Activated CD4-positive, alpha-beta memory T cell treated with anti-CD3 and anti-CD28 coated beads for 36 hours (primary cell): ENCODE data around the gene IQGAP3. TPM values are rescaled to one million over a fixed set of nuclear protein-coding genes. Genes with fewer than 3 reads are reported as not detected.
"Not testable (repeated sequence)": the region's sequence is repeated elsewhere in the genome, so short reads cannot be mapped to it uniquely, and the experiment has no call there.

ENCODE experiments used
- CTCF ChIA-PET: fragments of 350-600 bp; sonication (Branson Sonifier 250); formaldehyde crosslinking; loops from one replicate; lab custom pipeline; 2021; ENCODE audit warnings: antibody characterized with exemption, inconsistent platforms; lab: Charles Lee
- POLR2A ChIA-PET: fragments of 350-600 bp; sonication (Branson Sonifier 250); formaldehyde crosslinking; loops from one replicate; lab custom pipeline; 2021; ENCODE audit warnings: antibody characterized with exemption; lab: Charles Lee
- DNase-seq: peaks from one replicate; pipeline ENCODE4 v3.0.0-alpha.2; 2020
- H3K27ac Mint-ChIP-seq: one replicate; pipeline ENCODE4 v1.8.0; 2021; ENCODE audit warnings: mixed read lengths
- H3K27me3 Mint-ChIP-seq: one replicate; pipeline ENCODE4 v1.8.0; 2021; ENCODE audit warnings: mixed read lengths
- H3K36me3 Mint-ChIP-seq: one replicate; pipeline ENCODE4 v1.8.0; 2021; ENCODE audit warnings: mixed read lengths
- H3K4me1 Mint-ChIP-seq: one replicate; pipeline ENCODE4 v1.8.0; 2021; ENCODE audit warnings: low read depth, mixed read lengths
- H3K4me3 Mint-ChIP-seq: one replicate; pipeline ENCODE4 v1.8.0; 2021; ENCODE audit warnings: mild to moderate bottlenecking, mixed read lengths
- H3K9me3 Mint-ChIP-seq: one replicate; pipeline ENCODE4 v1.8.0; 2021; ENCODE audit warnings: mixed read lengths
- intact Hi-C: fragments of 100-400 bp; cut with micrococcal nuclease; formaldehyde crosslinking; loops from one replicate; pipeline ENCODE4 v1.15.1; 2023
- total RNA-seq, 2 experiments: library from RNA; stranded (reverse); gene quantifications; one replicate each; pipeline ENCODE4 v1.2.3, GENCODE V29; 2021

Gene IQGAP3
- total RNA-seq, 2 experiments from 2014 or later = 16.9 to 19.3 TPM

- POLR2A ChIA-PET, H3K4me3 Mint-ChIP-seq, H3K9me3 Mint-ChIP-seq, DNase-seq, intact Hi-C loops, H3K27me3 Mint-ChIP-seq, CTCF ChIA-PET, H3K36me3 Mint-ChIP-seq, H3K27ac Mint-ChIP-seq: not testable (repeated sequence)
- H3K4me1 Mint-ChIP-seq = peaks cover 11% of the 10 kb centered on the region
Measured at GRCh38 chr1:156607344-156607743, 35.0 kb upstream of the IQGAP3 start.

- H3K27ac Mint-ChIP-seq = no peak overlapping the region
- no peaks in the 10 kb centered on the region for H3K9me3 Mint-ChIP-seq
- CTCF ChIA-PET = interaction anchor here (1.0 to 4.8 kb wide), 6 partner anchors 9 to 217 kb away, joined by 3 to 23 read pairs (median 6); partner anchors contain the start of gene MEF2D
- peaks cover 38% of the 10 kb centered on the region for H3K4me1 Mint-ChIP-seq
- peaks cover 14% of the 10 kb centered on the region for H3K36me3 Mint-ChIP-seq
- H3K4me3 Mint-ChIP-seq = peak overlapping the region; percentile 45
- intact Hi-C loops = loop anchor here (5.0 kb wide), 1 partner anchor 100 kb away; the partner anchor contains the start of gene MEF2D
- no peaks in the 10 kb centered on the region for H3K27me3 Mint-ChIP-seq
- DNase-seq = no peak
- POLR2A ChIA-PET = interaction anchor here (1.0 kb wide), 1 partner anchor 11 kb away, joined by 3 read pairs; the partner anchor contains the start of gene NAXE
Measured at GRCh38 chr1:156602557-156602993, 30.2 kb upstream of the IQGAP3 start.

GRCh38 chr1:156601892-156602291 lies 29.5 kb upstream of the IQGAP3 start:
- no peak for DNase-seq
- Mint-ChIP-seq H3K27me3 (no peaks in the 10 kb centered on the region), H3K4me3 (peak overlapping the region; percentile 94), H3K9me3 (no peaks in the 10 kb centered on the region), H3K36me3 (peaks cover 18% of the 10 kb centered on the region), H3K4me1 (peaks cover 38% of the 10 kb centered on the region), H3K27ac (peak overlapping the region; percentile 95)
- ChIA-PET POLR2A (interaction anchor here (0.6 to 2.2 kb wide), 5 partner anchors 10 to 145 kb away, joined by 3 to 19 read pairs (median 4); partner anchors contain the start of gene NAXE), CTCF (interaction anchor here (0.6 to 2.0 kb wide), 7 partner anchors 9 to 267 kb away, joined by 3 to 10 read pairs (median 3); partner anchors contain the start of gene MEF2D)
- intact Hi-C loops = loop anchor here (1.0 to 5.0 kb wide), 3 partner anchors 11 to 145 kb away; partner anchors contain the start of genes MEF2D and NAXE

GRCh38 chr1:156601122-156601830 lies 28.9 kb upstream of the IQGAP3 start, which contains the start of gene GPATCH4:
Gene GPATCH4 (minus strand): TSS chr1:156601479.
- Mint-ChIP-seq H3K9me3 (no peaks in the 10 kb centered on the region), H3K27ac (peak within 1 kb of the TSS; percentile 95), H3K27me3 (no peaks in the 10 kb centered on the region), H3K4me3 (peak within 1 kb of the TSS; percentile 94), H3K4me1 (peaks cover 38% of the 10 kb centered on the region), H3K36me3 (peaks cover 19% of the 10 kb centered on the region)
- CTCF ChIA-PET = interaction anchor here (0.6 to 2.2 kb wide), 15 partner anchors 7 to 266 kb away, joined by 3 to 14 read pairs (median 3); partner anchors contain the start of genes CRABP2, MEF2D and NAXE
- DNase-seq = peak; percentile 88
- intact Hi-C loops = loop anchor here (1.0 to 5.0 kb wide), 3 partner anchors 10 to 144 kb away; partner anchors contain the start of genes MEF2D and NAXE
- POLR2A ChIA-PET = interaction anchor here (0.6 to 2.2 kb wide), 5 partner anchors 9 to 144 kb away, joined by 3 to 19 read pairs (median 4); partner anchors contain the start of gene NAXE

GRCh38 chr1:156600733-156601121 lies 28.4 kb upstream of the IQGAP3 start:
- intact Hi-C loops = loop anchor here (1.0 to 5.0 kb wide), 3 partner anchors 9 to 144 kb away; partner anchors contain the start of genes MEF2D and NAXE
- Mint-ChIP-seq H3K9me3 (no peaks in the 10 kb centered on the region), H3K27me3 (no peaks in the 10 kb centered on the region), H3K4me1 (peaks cover 38% of the 10 kb centered on the region), H3K4me3 (peak overlapping the region; percentile 94), H3K36me3 (peaks cover 19% of the 10 kb centered on the region), H3K27ac (peak overlapping the region; percentile 95)
- ChIA-PET CTCF (interaction anchor here (0.6 to 2.2 kb wide), 10 partner anchors 8 to 125 kb away, joined by 3 to 14 read pairs (median 4); partner anchors contain the start of genes CRABP2, MEF2D and NAXE), POLR2A (interaction anchor here (2.2 kb wide), 1 partner anchor 9 kb away, joined by 19 read pairs; the partner anchor contains the start of gene NAXE)
- DNase-seq = no peak

- ChIA-PET CTCF (interaction anchor here (1.0 to 2.4 kb wide), 6 partner anchors 9 to 214 kb away, joined by 3 to 14 read pairs (median 3); partner anchors contain the start of gene CRABP2), POLR2A (interaction anchor here (2.2 kb wide), 1 partner anchor 8 kb away, joined by 19 read pairs; the partner anchor contains the start of gene NAXE)
Measured at GRCh38 chr1:156599811-156600210, 27.4 kb upstream of the IQGAP3 start.

GRCh38 chr1:156598731-156599432 lies 26.5 kb upstream of the IQGAP3 start:
- H3K27me3 Mint-ChIP-seq = no peaks in the 10 kb centered on the region
- ChIA-PET CTCF (interaction anchor here (1.0 to 2.4 kb wide), 5 partner anchors 10 to 214 kb away, joined by 3 to 14 read pairs (median 4); no protein-coding TSS in a partner anchor), POLR2A (no interaction called here)
- DNase-seq = no peak
- no peak overlapping the region for H3K4me3 Mint-ChIP-seq
- peaks cover 21% of the 10 kb centered on the region for H3K36me3 Mint-ChIP-seq
- intact Hi-C loops = no loop called here
- peaks cover 38% of the 10 kb centered on the region for H3K4me1 Mint-ChIP-seq
- H3K27ac Mint-ChIP-seq = peak overlapping the region; percentile 95
- H3K9me3 Mint-ChIP-seq = no peaks in the 10 kb centered on the region

More at GRCh38 chr1:156599811-156600210, 27.4 kb upstream of the IQGAP3 start:
- DNase-seq = no peak
- peaks cover 38% of the 10 kb centered on the region for H3K4me1 Mint-ChIP-seq
- peak overlapping the region; percentile 95 for H3K27ac Mint-ChIP-seq
- H3K27me3 Mint-ChIP-seq = no peaks in the 10 kb centered on the region
- H3K36me3 Mint-ChIP-seq = peaks cover 21% of the 10 kb centered on the region
- no peaks in the 10 kb centered on the region for H3K9me3 Mint-ChIP-seq
- intact Hi-C loops = loop anchor here (2.0 to 5.0 kb wide), 2 partner anchors 98 to 143 kb away; partner anchors contain the start of gene MEF2D
- peak overlapping the region; percentile 94 for H3K4me3 Mint-ChIP-seq

GRCh38 chr1:156598125-156598524 lies 25.8 kb upstream of the IQGAP3 start:
- H3K27ac Mint-ChIP-seq = peak overlapping the region; percentile 9
- DNase-seq = no peak
- no peaks in the 10 kb centered on the region for H3K9me3 Mint-ChIP-seq
- ChIA-PET CTCF (interaction anchor here (0.5 to 2.4 kb wide), 4 partner anchors 10 to 117 kb away, joined by 3 to 7 read pairs (median 4); no protein-coding TSS in a partner anchor), POLR2A (no interaction called here)
- peaks cover 21% of the 10 kb centered on the region for H3K36me3 Mint-ChIP-seq
- H3K4me1 Mint-ChIP-seq = peaks cover 41% of the 10 kb centered on the region
- no peaks in the 10 kb centered on the region for H3K27me3 Mint-ChIP-seq
- intact Hi-C loops = no loop called here
- no peak overlapping the region for H3K4me3 Mint-ChIP-seq

GRCh38 chr1:156596426-156596825 lies 24.1 kb upstream of the IQGAP3 start:
- no peak overlapping the region for H3K27ac Mint-ChIP-seq
- intact Hi-C loops = no loop called here
- no peak for DNase-seq
- ChIA-PET POLR2A (no interaction called here), CTCF (interaction anchor here (6.4 kb wide), 1 partner anchor 12 kb away, joined by 39 read pairs; no protein-coding TSS in a partner anchor)
- no peaks in the 10 kb centered on the region for H3K9me3 Mint-ChIP-seq
- no peak overlapping the region for H3K4me3 Mint-ChIP-seq
- no peaks in the 10 kb centered on the region for H3K27me3 Mint-ChIP-seq
- peaks cover 34% of the 10 kb centered on the region for H3K4me1 Mint-ChIP-seq
- peaks cover 20% of the 10 kb centered on the region for H3K36me3 Mint-ChIP-seq

- peaks cover 35% of the 10 kb centered on the region for H3K4me1 Mint-ChIP-seq
- peak overlapping the region; percentile 36 for H3K27ac Mint-ChIP-seq
- intact Hi-C loops = no loop called here
- POLR2A ChIA-PET = interaction anchor here (0.6 kb wide), 1 partner anchor 372 kb away, joined by 3 read pairs; no protein-coding TSS in a partner anchor
- CTCF ChIA-PET = interaction anchor here (0.9 to 6.4 kb wide), 4 partner anchors 13 to 210 kb away, joined by 3 to 39 read pairs (median 4); no protein-coding TSS in a partner anchor
- H3K9me3 Mint-ChIP-seq = no peaks in the 10 kb centered on the region
- DNase-seq = no peak
- H3K4me3 Mint-ChIP-seq = no peak overlapping the region
- H3K27me3 Mint-ChIP-seq = no peaks in the 10 kb centered on the region
- H3K36me3 Mint-ChIP-seq = peaks cover 17% of the 10 kb centered on the region
Measured at GRCh38 chr1:156595016-156595415, 22.7 kb upstream of the IQGAP3 start.

GRCh38 chr1:156594190-156594589 lies 21.8 kb upstream of the IQGAP3 start:
- no peak overlapping the region for H3K27ac Mint-ChIP-seq
- POLR2A ChIA-PET = no interaction called here
- CTCF ChIA-PET = interaction anchor here (0.7 to 6.4 kb wide), 7 partner anchors 9 to 209 kb away, joined by 3 to 39 read pairs (median 4); no protein-coding TSS in a partner anchor
- H3K36me3 Mint-ChIP-seq = peaks cover 17% of the 10 kb centered on the region
- DNase-seq = no peak
- no peaks in the 10 kb centered on the region for H3K27me3 Mint-ChIP-seq
- peaks cover 30% of the 10 kb centered on the region for H3K4me1 Mint-ChIP-seq
- no peak overlapping the region for H3K4me3 Mint-ChIP-seq
- no peaks in the 10 kb centered on the region for H3K9me3 Mint-ChIP-seq
- intact Hi-C loops = no loop called here
